ENCODE data around the gene CAPN12. TPM values are rescaled to one million over a fixed set of nuclear protein-coding genes. Genes with fewer than 3 reads are reported as not detected.

CAPN12 gene
- total RNA-seq, 1 donor from 2014 or later, result not detected

- intact Hi-C loops (cut with micrococcal nuclease), result no loop called here
- no peak for DNase-seq
Observed at GRCh38 chr19:38741670-38742069, 2.6 kb downstream of the CAPN12 start.

GRCh38 chr19:38740932-38741331, 3.3 kb downstream of the CAPN12 start:
- ATAC-seq (no peak), DNase-seq (no peak)
- intact Hi-C loops (cut with micrococcal nuclease), result no loop called here

More at GRCh38 chr19:38741670-38742069, 2.6 kb downstream of the CAPN12 start:
- no peak for ATAC-seq

GRCh38 chr19:38740257-38740592, 4.0 kb downstream of the CAPN12 start:
- intact Hi-C loops (cut with micrococcal nuclease), result no loop called here
- DNase-seq (no peak), ATAC-seq (no peak)

- no peak for ATAC-seq
- no peak for DNase-seq
- intact Hi-C loops (cut with micrococcal nuclease), result no loop called here
Observed at GRCh38 chr19:38739440-38740256, 4.6 kb downstream of the CAPN12 start.

GRCh38 chr19:38737921-38738737, 6.1 kb downstream of the CAPN12 start:
- intact Hi-C loops (cut with micrococcal nuclease), result no loop called here
- no peak for DNase-seq
- no peak for ATAC-seq

GRCh38 chr19:38737281-38737865, 6.9 kb downstream of the CAPN12 start:
- ATAC-seq, result no peak
- intact Hi-C loops (cut with micrococcal nuclease), result no loop called here
- no peak for DNase-seq

- ATAC-seq, result peak; percentile 1
- intact Hi-C loops (cut with micrococcal nuclease), result no loop called here
- peak; percentile 50 for DNase-seq
Observed at GRCh38 chr19:38736413-38737280, 7.6 kb downstream of the CAPN12 start.

GRCh38 chr19:38736036-38736412, 8.2 kb downstream of the CAPN12 start:
- intact Hi-C loops (cut with micrococcal nuclease), result no loop called here
- ATAC-seq (peak; percentile 3), DNase-seq (peak; percentile 68)

- intact Hi-C loops (cut with micrococcal nuclease), result no loop called here
- ATAC-seq, result no peak
- DNase-seq, result peak; percentile 31
Observed at GRCh38 chr19:38735257-38735686, 9.0 kb downstream of the CAPN12 start.

- DNase-seq (no peak), ATAC-seq (peak; percentile 3)
- intact Hi-C loops (cut with micrococcal nuclease), result no loop called here
Observed at GRCh38 chr19:38734426-38735256, 9.6 kb downstream of the CAPN12 start.

- intact Hi-C loops (cut with micrococcal nuclease), result no loop called here
- DNase-seq (no peak), ATAC-seq (no peak)
Observed at GRCh38 chr19:38734176-38734425, 10.2 kb downstream of the CAPN12 start.

GRCh38 chr19:38733493-38734175, 10.6 kb downstream of the CAPN12 start:
- DNase-seq (peak; percentile 28), ATAC-seq (peak; percentile 1)
- intact Hi-C loops (cut with micrococcal nuclease), result no loop called here

- no peak for ATAC-seq
- intact Hi-C loops (cut with micrococcal nuclease), result no loop called here
- DNase-seq, result no peak
Observed at GRCh38 chr19:38733241-38733492, 11.1 kb downstream of the CAPN12 start.

GRCh38 chr19:38731654-38732301, 12.5 kb downstream of the CAPN12 start:
- intact Hi-C loops (cut with micrococcal nuclease), result no loop called here
- ATAC-seq, result peak; percentile 1
- no peak for DNase-seq

GRCh38 chr19:38730731-38731589, 13.3 kb downstream of the CAPN12 start:
- DNase-seq (no peak), ATAC-seq (no peak)
- intact Hi-C loops (cut with micrococcal nuclease), result no loop called here

- DNase-seq, result no peak
- ATAC-seq, result no peak
- intact Hi-C loops (cut with micrococcal nuclease), result no loop called here
Observed at GRCh38 chr19:38730470-38730730, 13.9 kb downstream of the CAPN12 start.
